Astrocyte of the spinal cord (primary cell): ENCODE results near the gene RPS29.

Experiments used
- DNase-seq: peaks from one replicate; pipeline ENCODE4 v3.0.0; 2011; ENCODE audit warnings: low read depth, low spot score
- H3K4me3 ChIP-seq: 2 replicates; pipeline ENCODE4 v1.5.1; 2011; ENCODE audit warnings: low read depth, mild to moderate bottlenecking, low read length, moderate library complexity
- in situ Hi-C: cut with HindIII; loops from 2 replicates; pipeline ENCODE4 v1.10.0; 2017; ENCODE audit warnings: low sequenced_read_pairs
- TF ChIP-seq, protein P1 (sequence below): IDR thresholded peaks from 2 replicates; pipeline ENCODE4 v1.5.1; 2012; ENCODE audit warnings: low read depth, mild to moderate bottlenecking, low read length, inconsistent platforms

RPS29 gene

DNA sequence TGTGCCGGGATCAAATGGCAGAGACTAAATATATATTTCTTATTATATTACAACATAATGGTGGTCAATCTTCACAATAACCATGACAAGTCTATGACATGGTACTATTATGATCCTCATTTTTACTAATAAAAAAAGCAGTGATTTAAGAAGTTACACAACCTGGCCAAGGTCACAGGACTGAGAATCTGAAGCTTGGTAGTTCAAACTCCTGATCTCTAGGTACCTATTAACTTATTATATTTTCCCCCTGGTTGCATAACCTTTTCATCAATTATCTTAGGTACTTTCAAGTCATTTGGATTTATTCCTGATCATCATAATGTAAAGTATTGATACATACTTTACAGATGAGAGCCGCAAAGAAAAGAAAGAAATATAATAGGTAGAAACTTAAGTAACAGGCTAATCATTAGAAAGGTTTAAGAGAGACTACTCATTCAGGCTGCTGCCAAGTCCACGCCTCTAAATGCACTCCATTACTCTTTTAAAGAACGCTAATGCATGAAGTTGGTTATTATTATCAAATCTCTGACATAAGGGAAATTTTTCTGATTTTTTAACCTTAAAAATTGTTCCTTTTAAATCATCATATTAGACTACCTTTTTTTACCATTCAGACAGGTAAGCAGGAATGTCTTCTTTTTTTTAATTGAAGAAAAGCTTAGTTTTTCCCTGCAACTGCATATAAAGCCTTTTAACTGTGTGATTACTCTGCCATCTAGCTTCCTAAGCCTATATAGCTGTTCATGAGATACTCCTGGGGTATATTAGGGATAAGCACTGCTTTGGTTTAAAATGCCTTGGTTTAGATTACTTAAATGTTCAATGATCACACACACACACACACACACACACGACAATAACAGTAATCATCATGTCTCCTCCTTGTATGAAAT lies 35.6 kb downstream of the RPS29 start:
- TF ChIP-seq, protein P1, sequence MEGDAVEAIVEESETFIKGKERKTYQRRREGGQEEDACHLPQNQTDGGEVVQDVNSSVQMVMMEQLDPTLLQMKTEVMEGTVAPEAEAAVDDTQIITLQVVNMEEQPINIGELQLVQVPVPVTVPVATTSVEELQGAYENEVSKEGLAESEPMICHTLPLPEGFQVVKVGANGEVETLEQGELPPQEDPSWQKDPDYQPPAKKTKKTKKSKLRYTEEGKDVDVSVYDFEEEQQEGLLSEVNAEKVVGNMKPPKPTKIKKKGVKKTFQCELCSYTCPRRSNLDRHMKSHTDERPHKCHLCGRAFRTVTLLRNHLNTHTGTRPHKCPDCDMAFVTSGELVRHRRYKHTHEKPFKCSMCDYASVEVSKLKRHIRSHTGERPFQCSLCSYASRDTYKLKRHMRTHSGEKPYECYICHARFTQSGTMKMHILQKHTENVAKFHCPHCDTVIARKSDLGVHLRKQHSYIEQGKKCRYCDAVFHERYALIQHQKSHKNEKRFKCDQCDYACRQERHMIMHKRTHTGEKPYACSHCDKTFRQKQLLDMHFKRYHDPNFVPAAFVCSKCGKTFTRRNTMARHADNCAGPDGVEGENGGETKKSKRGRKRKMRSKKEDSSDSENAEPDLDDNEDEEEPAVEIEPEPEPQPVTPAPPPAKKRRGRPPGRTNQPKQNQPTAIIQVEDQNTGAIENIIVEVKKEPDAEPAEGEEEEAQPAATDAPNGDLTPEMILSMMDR = peak; percentile 47
- no peak overlapping the region for H3K4me3 ChIP-seq
- in situ Hi-C loops = no loop called here
- DNase-seq = peak; percentile 14

DNA sequence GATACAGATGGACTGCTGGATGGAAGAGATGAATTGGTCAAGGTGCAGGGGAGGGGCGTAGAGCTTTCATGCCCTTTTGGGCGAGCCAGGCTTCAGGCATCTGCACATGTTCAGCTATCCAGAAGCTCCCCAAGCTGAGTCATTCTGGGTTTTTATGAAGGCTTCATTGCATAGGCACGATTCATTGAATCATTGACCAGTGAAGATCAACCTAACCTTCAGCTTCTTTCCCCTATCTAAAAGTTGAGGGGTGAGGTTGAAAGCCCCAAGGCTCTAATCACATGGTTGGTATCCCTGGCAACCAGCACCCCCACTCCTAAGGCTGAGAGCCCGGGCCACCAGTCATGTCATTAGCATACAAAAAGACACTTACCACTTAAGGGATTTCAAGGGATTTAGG lies 36.3 kb downstream of the RPS29 start:
- H3K4me3 ChIP-seq = no peak overlapping the region
- TF ChIP-seq, protein P1 = no peak
- no peak for DNase-seq
- in situ Hi-C loops = no loop called here

DNA sequence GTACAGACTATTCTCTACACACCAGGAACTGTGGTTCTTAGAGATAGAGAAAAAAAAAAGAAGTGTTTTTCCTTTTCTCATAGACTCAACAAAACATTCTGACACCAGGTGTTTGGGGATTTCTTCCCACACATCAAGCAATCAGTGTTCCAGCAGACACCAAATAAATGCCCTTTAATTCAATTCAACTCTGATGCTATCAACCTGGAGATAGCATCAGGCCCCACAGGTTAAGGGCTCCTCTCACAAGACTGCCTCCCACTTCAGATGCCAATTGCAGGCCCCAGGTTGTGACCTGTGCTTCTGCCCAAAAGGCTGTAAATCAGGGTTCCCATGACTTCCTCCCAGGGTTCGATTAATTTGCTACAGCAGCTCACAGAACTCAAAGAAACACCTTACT lies 36.7 kb downstream of the RPS29 start:
- in situ Hi-C loops = no loop called here
- TF ChIP-seq, protein P1 = no peak
- H3K4me3 ChIP-seq = no peak overlapping the region
- no peak for DNase-seq

DNA sequence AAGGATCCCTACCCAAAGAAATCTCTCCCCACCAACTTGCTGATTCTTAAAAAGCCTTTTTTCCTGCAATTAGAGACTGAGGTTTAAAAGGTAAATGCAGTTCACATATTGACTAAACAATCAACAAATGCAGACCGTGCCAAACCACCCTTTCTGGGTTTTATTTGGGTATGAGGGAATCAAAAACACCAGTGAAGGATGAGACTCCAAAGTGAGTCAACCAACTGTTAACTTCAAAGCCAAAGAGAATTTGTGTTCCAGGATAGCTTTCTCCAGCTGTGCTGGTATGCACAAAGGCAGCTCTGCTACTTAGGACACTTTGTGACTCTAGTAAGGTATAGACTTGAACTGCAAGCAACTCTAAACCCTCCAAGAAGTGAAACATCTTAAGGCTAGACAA lies 39.4 kb downstream of the RPS29 start:
- no peak overlapping the region for H3K4me3 ChIP-seq
- in situ Hi-C loops = no loop called here
- DNase-seq = peak; percentile 16
- TF ChIP-seq, protein P1 = no peak

GRCh38 chr14:49545716-49546115 lies 40.5 kb downstream of the RPS29 start:
- no peak for DNase-seq
- in situ Hi-C loops = no loop called here
- TF ChIP-seq, protein P1 = no peak
- H3K4me3 ChIP-seq = no peak overlapping the region

- TF ChIP-seq, protein P1 = no peak
- no peak overlapping the region for H3K4me3 ChIP-seq
- no peak for DNase-seq
- in situ Hi-C loops = no loop called here
These were observed 41.1 kb downstream of the RPS29 start for GRCh38 chr14:49545071-49545470.
